ENCODE data around the gene PDGFA.
A peak's percentile ranks its signal among the peaks of the same experiment; 100 is the strongest.

Gene PDGFA

GRCh38 chr7:534075-534474 is 14.4 kb upstream of the PDGFA start:
- no peak for DNase-seq

- no peak for DNase-seq
Measured at GRCh38 chr7:533266-533665, 13.6 kb upstream of the PDGFA start.

- DNase-seq = no peak
Measured at GRCh38 chr7:532379-533143, 12.9 kb upstream of the PDGFA start.

DNA sequence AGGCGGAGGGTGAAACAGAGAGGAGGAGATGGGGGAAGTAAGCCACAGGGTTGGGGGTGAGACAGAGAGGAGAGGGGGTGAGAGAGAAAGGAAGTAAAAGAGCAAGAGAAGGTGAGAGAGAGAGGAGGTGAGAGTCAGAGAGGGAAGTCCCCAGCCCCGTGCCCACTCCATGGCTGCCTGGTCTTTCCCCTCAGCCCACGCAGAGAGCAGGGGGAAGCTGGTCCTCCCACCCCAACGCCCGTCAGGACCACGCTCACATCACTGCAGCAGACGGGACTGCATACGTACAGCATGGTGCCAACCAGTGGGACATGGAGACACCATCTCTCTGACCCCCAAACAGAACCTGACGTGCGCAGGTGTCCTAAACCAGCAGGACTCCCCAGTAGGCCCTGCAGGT is 12.1 kb upstream of the PDGFA start:
- no peak for DNase-seq

GRCh38 chr7:528451-528850 is 8.8 kb upstream of the PDGFA start:
- DNase-seq = no peak

DNA sequence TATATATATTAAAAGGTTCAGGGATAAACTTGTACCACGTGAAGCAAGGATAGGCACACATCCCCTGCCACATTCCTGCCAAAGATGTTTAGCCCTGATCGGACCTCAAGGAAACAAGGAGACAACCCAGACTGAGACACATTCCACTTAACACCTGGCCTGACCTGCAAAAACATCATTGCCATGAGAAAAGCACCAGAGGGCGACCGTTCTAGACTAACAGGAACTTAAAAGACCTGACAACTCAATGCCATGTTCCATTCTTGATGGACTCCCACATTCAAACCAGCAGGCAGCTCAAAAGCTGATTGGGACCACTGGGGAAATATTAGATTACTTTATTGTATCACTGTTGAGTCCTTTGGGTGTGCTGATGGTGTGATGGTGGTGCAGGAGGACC is 8.1 kb upstream of the PDGFA start:
- DNase-seq = no peak

DNA sequence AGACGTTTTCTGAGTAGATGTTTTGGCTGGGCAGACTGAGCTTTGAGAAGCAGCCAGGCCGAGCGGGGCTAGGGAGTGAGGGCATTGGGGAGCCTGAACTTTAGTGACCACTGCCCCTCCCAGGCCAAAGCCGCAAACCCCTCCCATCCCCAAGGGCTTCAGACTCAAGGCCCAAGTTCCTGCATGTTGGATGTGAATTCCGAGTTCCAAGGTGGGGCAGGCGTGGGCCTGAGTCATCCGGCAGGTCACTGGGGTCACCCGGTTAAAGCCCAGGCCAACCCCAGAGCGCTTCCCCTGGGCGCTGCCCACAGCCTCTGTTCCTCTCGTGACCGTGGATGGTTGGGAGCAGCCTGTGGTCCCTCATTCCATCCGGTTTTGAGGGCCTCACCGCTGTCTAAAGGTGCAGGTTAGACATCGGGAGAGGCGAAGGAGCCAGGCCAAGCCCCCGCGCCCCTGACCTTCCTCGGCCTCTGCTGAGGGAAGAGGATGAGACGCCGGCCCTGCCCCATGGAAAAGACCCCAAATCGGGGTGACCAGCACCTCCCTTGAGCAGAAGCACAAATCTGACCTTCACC is 6.9 kb upstream of the PDGFA start:
- DNase-seq = no peak

DNA sequence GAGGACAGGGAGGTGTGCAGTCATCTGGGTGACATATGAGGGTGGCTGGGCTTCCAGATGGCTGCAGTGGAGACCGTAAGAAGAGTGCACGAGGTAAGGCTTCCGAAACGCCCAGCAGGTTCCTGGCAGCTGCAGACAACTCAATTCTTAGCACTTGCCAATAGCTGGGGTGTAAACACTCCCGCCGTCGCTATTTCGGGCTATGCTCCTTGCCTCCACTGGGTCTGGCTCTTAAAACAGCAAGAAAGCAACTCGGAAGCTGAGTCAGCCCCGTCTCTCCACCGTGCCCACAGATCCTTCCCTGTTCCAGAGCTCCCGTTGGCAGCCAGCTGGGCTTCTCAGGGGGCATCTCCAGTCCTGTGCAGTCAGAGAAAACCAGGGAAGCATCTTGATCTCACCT is 6.1 kb upstream of the PDGFA start:
- DNase-seq = no peak

DNA sequence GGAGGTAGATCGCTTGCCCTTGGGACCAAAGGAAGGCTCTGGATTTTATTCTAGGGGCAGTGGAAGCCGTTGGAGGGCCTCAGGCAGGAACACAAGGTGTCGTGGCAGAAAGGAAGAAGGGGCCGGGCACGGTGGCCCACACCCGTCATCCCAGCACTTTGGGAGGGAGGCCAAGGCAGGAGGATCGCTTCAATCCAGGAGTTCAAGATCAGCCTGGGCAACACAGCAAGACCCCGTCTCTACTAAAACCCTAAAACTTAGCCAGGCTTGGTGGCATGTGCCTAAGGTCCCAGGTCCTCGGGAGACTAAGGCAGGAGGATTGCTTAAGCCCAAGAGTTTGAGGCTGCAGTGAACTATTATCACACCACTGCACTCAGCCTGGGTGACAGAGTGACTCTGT is 5.2 kb upstream of the PDGFA start:
- no peak for DNase-seq

DNA sequence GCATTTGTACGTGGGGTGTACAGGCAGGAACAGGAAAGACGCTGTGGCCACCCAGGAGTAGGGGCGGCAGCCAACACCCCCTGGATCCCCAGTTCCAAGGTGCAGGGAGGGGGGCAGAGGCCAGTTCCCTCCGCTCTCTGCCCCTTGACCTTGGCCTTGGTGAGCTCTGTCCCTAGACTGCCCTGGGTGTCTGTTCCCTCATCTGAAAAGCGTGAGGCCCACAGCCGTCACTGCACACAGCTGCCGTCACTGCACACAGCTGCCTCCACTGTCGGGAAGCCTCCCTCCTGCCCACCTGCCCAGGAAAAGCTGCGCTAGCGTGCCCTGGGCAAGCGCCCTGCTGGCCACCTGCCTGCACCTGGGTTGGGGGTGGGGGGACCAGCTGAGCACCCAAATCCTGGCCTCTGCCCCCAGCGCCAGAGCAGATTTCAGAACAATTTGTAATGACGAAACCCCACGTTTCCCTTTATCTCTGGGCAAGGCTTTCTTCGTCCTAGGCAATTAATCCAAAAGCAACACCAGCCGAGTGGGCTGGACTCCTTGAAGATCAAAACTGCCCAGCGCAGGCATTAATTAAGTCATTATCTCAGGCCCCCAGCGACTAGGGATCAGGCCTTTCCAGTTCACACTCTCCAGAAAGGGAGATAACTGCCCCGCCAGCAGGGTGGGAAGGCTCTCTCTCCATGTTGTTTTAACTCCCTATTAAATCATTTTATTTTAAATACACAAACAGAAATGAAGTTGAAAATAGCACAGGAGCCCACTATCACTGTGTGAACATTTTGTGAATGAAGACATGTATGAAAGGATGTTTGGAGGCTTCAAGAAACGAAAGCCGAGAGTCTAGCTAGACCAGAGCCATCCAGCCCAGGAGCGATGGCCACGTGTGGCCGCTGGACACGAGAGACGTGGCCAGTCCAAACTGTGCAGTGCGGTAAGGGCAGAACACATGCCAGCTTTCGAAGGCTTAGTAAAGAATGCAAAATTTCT is 4.0 kb upstream of the PDGFA start:
- no peak for DNase-seq

DNA sequence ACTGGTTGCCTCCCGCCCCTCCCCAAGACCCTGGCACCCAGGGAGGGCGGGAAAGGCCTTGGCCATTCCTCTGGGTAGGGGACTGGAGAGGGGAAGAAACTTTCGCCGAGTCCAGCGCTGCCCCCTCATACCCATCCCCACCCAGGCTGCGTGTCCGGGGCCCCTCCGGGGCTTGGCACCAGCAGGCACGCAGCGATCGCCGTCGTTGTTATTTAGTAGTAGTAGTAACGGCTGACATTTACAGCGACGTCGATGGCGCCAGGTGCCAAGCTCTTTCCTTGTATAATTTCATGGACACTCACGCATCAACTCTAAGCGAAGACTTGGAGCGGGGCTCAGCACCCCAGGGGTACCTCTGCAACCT is 3.3 kb upstream of the PDGFA start:
- no peak for DNase-seq

- peak; percentile 70 for DNase-seq
Measured at GRCh38 chr7:522071-522950, 2.7 kb upstream of the PDGFA start.

DNA sequence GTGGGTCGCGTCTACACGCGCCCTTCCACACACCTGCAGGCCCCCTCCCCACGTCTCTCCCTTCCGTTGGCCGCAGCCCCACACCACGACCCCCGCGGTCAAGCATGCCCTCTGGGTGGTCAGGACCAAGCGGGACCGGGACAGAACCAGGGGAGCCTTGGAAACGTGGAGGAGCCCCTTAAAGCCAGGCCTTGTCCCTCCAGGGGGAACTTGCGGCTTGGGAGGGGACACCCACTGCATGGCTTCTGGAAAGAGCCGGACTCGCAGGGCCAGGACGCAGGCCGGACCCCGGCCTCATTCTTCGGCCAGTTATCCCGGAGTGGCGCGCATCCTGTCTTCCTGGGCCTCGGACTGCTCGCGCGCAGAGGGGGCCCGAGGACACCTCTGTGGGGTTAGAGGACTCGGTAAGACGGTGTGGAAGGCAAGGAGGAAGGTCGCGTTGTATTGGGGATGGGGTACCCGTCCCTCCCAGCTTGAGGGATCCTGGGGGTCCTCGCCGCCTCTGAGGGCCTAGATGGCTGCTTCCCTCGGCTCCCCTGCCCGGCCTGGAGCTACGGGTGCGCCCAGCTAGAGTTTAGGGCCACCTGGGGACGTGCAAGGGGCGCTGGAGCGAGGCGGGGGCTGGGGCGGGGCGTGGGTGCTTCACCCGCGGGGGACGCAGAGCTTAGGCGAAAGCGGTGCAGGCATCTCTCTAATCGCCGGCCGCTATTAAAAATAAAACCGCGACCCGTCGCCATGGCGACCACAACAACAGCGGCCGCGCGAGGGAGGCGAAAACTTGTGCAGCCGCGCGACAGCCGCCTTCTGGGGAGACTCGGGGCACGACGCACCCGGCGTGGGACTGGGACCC is 1.8 kb upstream of the PDGFA start:
- DNase-seq = no peak

- no peak for DNase-seq
Measured at GRCh38 chr7:520503-521161, 986 bp upstream of the PDGFA start.

DNA sequence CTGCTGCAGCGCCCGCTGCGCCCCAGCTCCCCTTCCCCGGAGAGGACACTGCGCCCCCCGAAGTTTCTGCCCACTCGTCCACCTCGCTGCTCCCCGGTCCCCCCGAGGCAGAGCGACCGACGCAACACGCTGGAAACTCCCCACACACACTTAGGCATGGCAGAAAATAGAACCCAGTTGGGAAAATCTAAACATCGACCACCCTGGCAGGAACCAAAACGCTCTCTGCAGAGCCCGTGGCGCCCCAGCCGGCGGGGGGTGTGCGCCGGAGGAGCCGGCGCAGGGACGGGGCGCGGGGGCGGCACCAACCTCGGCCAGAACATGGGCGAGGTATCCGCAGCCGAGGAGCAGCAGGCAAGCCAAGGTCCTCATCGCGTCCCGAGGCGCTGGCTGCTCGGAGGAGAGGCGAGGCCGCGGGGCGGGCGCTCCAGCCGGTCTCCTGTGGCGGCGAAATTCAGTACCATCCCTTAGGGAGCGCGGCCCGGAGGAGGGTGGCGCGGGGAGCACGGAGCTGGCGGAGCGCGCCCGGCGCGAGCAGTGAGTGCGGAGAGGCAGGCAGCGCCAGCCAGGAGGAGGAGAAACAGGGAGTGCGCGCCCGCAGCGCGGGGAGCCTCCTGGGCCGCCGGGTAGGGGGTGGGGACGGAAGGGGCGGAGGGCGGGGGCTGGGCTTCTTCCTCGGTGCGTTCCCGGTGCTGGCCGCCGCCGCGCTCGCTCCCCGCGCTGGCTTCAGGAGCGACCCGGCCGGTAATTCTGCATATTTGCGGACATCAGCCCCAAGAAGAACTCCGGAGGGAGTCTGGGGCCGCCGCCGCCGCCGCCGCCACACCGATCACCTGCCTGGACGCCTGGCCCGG is 789 bp downstream of the PDGFA start:
- peak; percentile 62 for DNase-seq

DNA sequence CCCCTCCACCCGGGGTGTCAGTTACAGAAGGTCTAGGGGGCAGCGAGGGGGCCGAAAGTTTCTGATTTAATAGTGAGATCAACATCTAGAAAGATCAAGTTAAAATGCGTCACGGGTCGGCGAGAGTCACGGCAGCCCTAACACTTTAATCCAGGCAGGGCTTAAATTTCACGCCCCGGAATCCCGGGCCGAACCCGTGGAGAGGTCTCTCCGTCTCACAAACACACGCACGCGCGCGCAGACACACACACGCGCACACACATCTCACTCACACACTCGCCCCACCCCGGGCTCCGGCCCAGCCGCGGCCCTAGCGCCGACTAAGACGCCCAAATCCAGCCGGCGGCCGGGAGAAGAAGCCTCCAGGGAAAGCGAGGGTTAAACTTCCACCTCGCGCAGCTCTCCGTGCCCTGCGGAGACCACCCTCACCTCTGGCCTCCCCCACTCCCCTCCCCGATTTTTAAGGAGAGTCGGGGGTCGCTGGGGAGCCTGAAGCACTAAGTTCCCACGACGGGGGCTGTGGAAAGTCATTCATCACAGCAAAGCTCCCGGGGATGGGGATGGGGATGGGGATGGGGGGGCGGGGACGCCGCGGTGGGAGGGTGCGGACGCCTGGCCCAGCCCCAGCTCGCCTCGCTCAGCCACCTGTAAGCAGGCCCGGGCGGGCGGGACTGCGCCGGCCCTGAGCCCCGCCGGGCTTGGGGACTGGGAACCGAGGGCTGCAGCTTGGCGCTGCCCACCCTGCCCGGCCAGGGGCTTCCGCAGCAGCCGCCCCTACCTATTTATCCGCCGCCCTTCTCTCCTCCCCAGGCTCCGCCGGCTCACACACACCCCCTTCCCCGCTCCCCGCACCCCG is 1.6 kb downstream of the PDGFA start:
- DNase-seq = peak; percentile 46

GRCh38 chr7:516606-517456 is 2.8 kb downstream of the PDGFA start:
- DNase-seq = peak; percentile 82

DNA sequence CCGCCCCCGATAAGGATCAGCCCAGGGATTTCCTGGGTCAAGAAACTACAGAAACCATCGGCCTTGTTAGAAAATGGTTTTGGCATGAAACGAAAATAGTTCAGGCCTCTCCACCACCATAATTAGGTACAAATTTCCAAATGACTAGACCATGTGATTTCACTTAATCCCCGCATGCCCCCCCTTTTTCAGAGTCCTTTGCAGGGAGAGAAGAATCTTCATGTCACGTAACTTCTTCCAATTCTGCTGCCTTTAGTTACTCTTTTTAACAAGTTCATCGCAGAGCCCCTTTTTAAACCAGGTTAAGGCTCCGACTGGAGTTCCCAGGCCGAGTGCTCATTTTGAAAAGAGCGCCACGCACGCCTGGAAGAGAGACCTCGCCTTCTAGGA is 3.4 kb downstream of the PDGFA start:
- no peak for DNase-seq

Measured in suppressor macrophage treated with lipopolysaccharide for 4 hours (primary cell).